Gastroesophageal sphincter (tissue), 4 donors: ENCODE measurements around the gene GJA5. TPM values are rescaled to one million over a fixed set of nuclear protein-coding genes. Genes with fewer than 3 reads are reported as not detected.

Experiments
- ATAC-seq: fragments of 150-250 bp; one replicate; pipeline ENCODE4 v1.9.1; 2016; ENCODE audit warnings: mild to moderate bottlenecking, moderate library complexity
- H3K27ac ChIP-seq, 4 donors: fragments of 200-600 bp; sonication (generic) in 3 of 4; 1 replicate in 3 of 4; 2 replicates in 1 of 4; pipeline ENCODE4 v1.5.1; 2016 to 2019
- H3K27me3 ChIP-seq: fragments of 200-600 bp; sonication (generic); one replicate; pipeline ENCODE4 v1.5.1; 2019
- H3K36me3 ChIP-seq, 2 donors: fragments of 200-600 bp; sonication (generic); one replicate each; pipeline ENCODE4 v1.5.1; 2019; ENCODE audit warnings: control low read depth in 1 of 2
- H3K4me1 ChIP-seq, 3 donors: fragments of 200-600 bp; sonication (generic); 1 replicate in 2 of 3; 2 replicates in 1 of 3; pipeline ENCODE4 v1.5.1; 2016 to 2019; ENCODE audit warnings: control low read depth in 2 of 3
- H3K4me3 ChIP-seq, 2 donors: fragments of 200-600 bp; sonication (generic); one replicate each; pipeline ENCODE4 v1.5.1; 2019; ENCODE audit warnings: mild to moderate bottlenecking in 1 of 2, moderate library complexity in 1 of 2
- H3K9me3 ChIP-seq, 3 donors: fragments of 200-600 bp; sonication (generic); one replicate each; pipeline ENCODE4 v1.5.1; 2017 to 2019; ENCODE audit warnings: control low read depth in 2 of 3
- CTCF ChIP-seq, 4 experiments: fragments of 200-600 bp in 2 of 4; fragments of 450-650 bp in 2 of 4; sonication (generic) in 1 of 4; IDR thresholded peaks; one replicate each; pipeline ENCODE4 v1.5.1; 2017 to 2019; ENCODE audit warnings: antibody characterized with exemption in 4 of 4, mild to moderate bottlenecking in 2 of 4, moderate library complexity in 2 of 4
- EP300 ChIP-seq: sonication (generic); formaldehyde crosslinking; IDR thresholded peaks from one replicate; pipeline ENCODE4 v1.6.1; 2017; ENCODE audit warnings: antibody characterized with exemption, mild to moderate bottlenecking
- POLR2A ChIP-seq, 2 donors: fragments of 450-650 bp; IDR thresholded peaks; one replicate each; pipeline ENCODE4 v1.6.1; 2017; ENCODE audit warnings: antibody characterized with exemption in 2 of 2, mild to moderate bottlenecking in 2 of 2, moderate library complexity in 1 of 2
- POLR2AphosphoS5 ChIP-seq: sonication (generic); formaldehyde crosslinking; IDR thresholded peaks from one replicate; pipeline ENCODE4 v1.6.1; 2017; ENCODE audit warnings: antibody characterized with exemption
- WGBS, 2 donors: methylation state at CpG; one replicate each; pipeline ENCODE4 v1.1.5; 2018; ENCODE audit warnings: low coverage in 1 of 2; 5-methylcytosine and 5-hydroxymethylcytosine counted together
- total RNA-seq, 4 donors: library from RNA; depleted of rRNA; stranded (reverse); fragments of >200 nt; gene quantifications; one replicate each; pipeline ENCODE4 v1.1.0, GENCODE V29; 2016

GJA5 gene
- total RNA-seq, 4 donors from 2014 or later, result 3.9 to 17.4 (median 7.9) TPM

GRCh38 chr1:147747966-147748365, 12.4 kb downstream of the GJA5 start:
- Histone ChIP-seq H3K4me3 (no peak overlapping the region), H3K36me3 (no peaks in the 10 kb centered on the region), H3K9me3 (no peaks in the 10 kb centered on the region), H3K27ac (no peak overlapping the region), H3K27me3 (peaks cover 3% of the 10 kb centered on the region), H3K4me1 (no peaks in the 10 kb centered on the region)
- no peak for ATAC-seq
- no peak for TF ChIP-seq CTCF (IDR thresholded peaks at IDR 0.05)
- no peak for TF ChIP-seq POLR2A (IDR thresholded peaks at IDR 0.05)
- no peak for TF ChIP-seq EP300
- no peak for TF ChIP-seq POLR2AphosphoS5

- WGBS, 2 donors, result 79 to 88% methylated on average over 3 to 4 of the region's 4 CpGs
- H3K27me3 ChIP-seq, result peaks cover 3% of the 10 kb centered on the region
- no peak overlapping the region for H3K4me3 ChIP-seq
- H3K9me3 ChIP-seq, result no peaks in the 10 kb centered on the region
- ATAC-seq, result no peak
- no peak overlapping the region for H3K27ac ChIP-seq
- H3K36me3 ChIP-seq, result no peaks in the 10 kb centered on the region
- H3K4me1 ChIP-seq, result no peaks in the 10 kb centered on the region
- TF ChIP-seq EP300, result no peak
- TF ChIP-seq POLR2AphosphoS5, result no peak
- TF ChIP-seq POLR2A (IDR thresholded peaks at IDR 0.05), result no peak
- no peak for TF ChIP-seq CTCF (IDR thresholded peaks at IDR 0.05)
These were observed 15.1 kb downstream of the GJA5 start for GRCh38 chr1:147745271-147745670.

- H3K27ac ChIP-seq, result no peak overlapping the region
- no peaks in the 10 kb centered on the region for H3K4me1 ChIP-seq
- ATAC-seq, result no peak
- no peak overlapping the region for H3K4me3 ChIP-seq
- H3K27me3 ChIP-seq, result no peaks in the 10 kb centered on the region
- H3K9me3 ChIP-seq, result no peaks in the 10 kb centered on the region
- WGBS, 2 donors, result 60 to 83% methylated on average over 1 of the region's 1 CpG
- TF ChIP-seq CTCF (IDR thresholded peaks at IDR 0.05), result no peak
- TF ChIP-seq POLR2AphosphoS5, result no peak
- no peak for TF ChIP-seq POLR2A (IDR thresholded peaks at IDR 0.05)
- no peak for TF ChIP-seq EP300
- no peaks in the 10 kb centered on the region for H3K36me3 ChIP-seq
These were observed 19.3 kb downstream of the GJA5 start for GRCh38 chr1:147741065-147741464.

- WGBS, 2 donors, result 100% methylated on average over 3 of the region's 3 CpGs
- ATAC-seq, result no peak
- TF ChIP-seq EP300, result no peak
- no peak for TF ChIP-seq POLR2A (IDR thresholded peaks at IDR 0.05)
- TF ChIP-seq POLR2AphosphoS5, result no peak
- no peak for TF ChIP-seq CTCF (IDR thresholded peaks at IDR 0.05)
- no peak overlapping the region for H3K27ac ChIP-seq
- no peaks in the 10 kb centered on the region for H3K36me3 ChIP-seq
- no peaks in the 10 kb centered on the region for H3K4me1 ChIP-seq
- H3K9me3 ChIP-seq, result no peaks in the 10 kb centered on the region
- H3K4me3 ChIP-seq, result no peak overlapping the region
- no peaks in the 10 kb centered on the region for H3K27me3 ChIP-seq
These were observed 20.0 kb downstream of the GJA5 start for GRCh38 chr1:147740391-147740790.

GRCh38 chr1:147738739-147739476, 21.5 kb downstream of the GJA5 start:
- no peak overlapping the region for H3K4me3 ChIP-seq
- no peaks in the 10 kb centered on the region for H3K4me1 ChIP-seq
- H3K27ac ChIP-seq, result no peak overlapping the region
- H3K9me3 ChIP-seq, result peaks cover 0 to 4% (median 0%) of the 10 kb centered on the region in 3 donors
- ATAC-seq, result no peak
- 50 to 88% methylated on average over 3 of the region's 6 CpGs for WGBS, 2 donors
- TF ChIP-seq POLR2A (IDR thresholded peaks at IDR 0.05), result no peak
- TF ChIP-seq CTCF (IDR thresholded peaks at IDR 0.05), result no peak
- TF ChIP-seq POLR2AphosphoS5, result no peak
- no peak for TF ChIP-seq EP300
- no peaks in the 10 kb centered on the region for H3K27me3 ChIP-seq
- H3K36me3 ChIP-seq, result no peaks in the 10 kb centered on the region
